AG04449 (cell line): ENCODE measurements around the gene CDC42EP4.

Experiments used
- CTCF ChIA-PET: fragments of 350-600 bp; formaldehyde crosslinking; extraction: SDS; loops from one replicate; lab custom pipeline; 2021; ENCODE audit warnings: antibody characterized with exemption; lab: Yijun Ruan, JAX
- POLR2A ChIA-PET: fragments of 400-600, 350-600 bp; formaldehyde crosslinking; extraction: SDS; loops from one replicate; lab custom pipeline; 2020; ENCODE audit warnings: antibody characterized with exemption, inconsistent platforms; lab: Yijun Ruan, JAX
- DNase-seq: peaks from one replicate; pipeline ENCODE4 v3.0.0-alpha.2; 2010; ENCODE audit warnings: low read depth, low spot score
- H3K4me3 ChIP-seq: 2 replicates; pipeline ENCODE4 v1.5.1; 2011; ENCODE audit warnings: low read depth, mild to moderate bottlenecking, control low read depth, low read length
- CTCF ChIP-seq: IDR thresholded peaks from one replicate; pipeline ENCODE4 v1.5.1; 2011; ENCODE audit warnings: mild to moderate bottlenecking, moderate library complexity, low read length, control low read depth, inconsistent platforms; ENCODE audit not compliant: insufficient read depth; ENCODE audit errors: missing control alignments

The CDC42EP4 gene

GRCh38 chr17:73255671-73256181 lies 56.1 kb downstream of the CDC42EP4 start:
- DNase-seq: no peak
- POLR2A ChIA-PET: no interaction called here

GRCh38 chr17:73251871-73252270 lies 59.9 kb downstream of the CDC42EP4 start:
- ChIA-PET CTCF (interaction anchor here (0.9 to 23.4 kb wide), 6 partner anchors 10 to 694 kb away, joined by 3 to 848 read pairs (median 65); no protein-coding TSS in a partner anchor), POLR2A (no interaction called here)
- no peak for DNase-seq
- no peak for TF ChIP-seq CTCF
- no peak overlapping the region for H3K4me3 ChIP-seq

More at GRCh38 chr17:73255671-73256181, 56.1 kb downstream of the CDC42EP4 start:
- TF ChIP-seq CTCF: peak; percentile 93
- no peak overlapping the region for H3K4me3 ChIP-seq
- CTCF ChIA-PET: interaction anchor here (0.5 to 23.4 kb wide), 50 partner anchors 9 to 699 kb away, joined by 3 to 848 read pairs (median 5); partner anchors contain the start of gene COG1

DNA sequence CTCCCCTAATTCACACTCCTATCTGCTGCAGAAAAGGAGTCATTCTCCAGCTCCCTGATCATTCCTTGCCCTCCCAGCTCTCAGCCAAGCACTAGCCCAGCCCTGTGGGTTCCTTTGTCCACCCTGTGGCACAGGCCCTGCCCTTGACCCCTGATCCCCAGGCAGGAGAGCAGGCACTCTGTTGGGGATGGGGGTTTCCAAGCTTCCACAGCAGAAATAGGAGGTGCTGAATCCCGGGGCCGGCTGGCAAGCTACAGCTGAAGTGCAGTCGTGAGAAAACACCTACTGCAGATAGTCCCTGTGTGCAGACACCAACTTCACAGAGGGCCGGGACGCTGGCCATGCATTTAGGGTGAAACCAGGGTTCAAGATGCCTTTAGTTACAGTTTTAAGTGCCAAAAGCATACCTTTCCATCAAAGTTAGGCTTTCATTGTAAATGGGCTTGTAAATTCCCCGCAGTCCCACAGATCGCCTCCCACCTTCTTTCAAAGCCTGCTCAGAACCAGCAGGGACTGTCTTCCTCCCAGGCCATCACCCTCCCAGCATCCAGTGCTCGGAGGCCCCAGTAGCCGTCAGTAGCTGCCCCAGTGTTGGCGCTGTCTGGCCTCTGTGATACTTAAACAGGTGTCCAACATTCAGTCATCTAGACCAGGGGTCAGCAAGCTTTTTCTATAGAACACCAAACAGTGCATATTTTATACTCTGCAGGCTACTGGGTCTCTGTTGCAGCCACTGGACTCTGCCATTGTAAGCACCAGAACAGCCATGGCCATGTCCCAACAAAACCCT lies 60.8 kb downstream of the CDC42EP4 start:
- no peak overlapping the region for H3K4me3 ChIP-seq
- ChIA-PET POLR2A (interaction anchor here (0.5 kb wide), 1 partner anchor 19 kb away, joined by 3 read pairs; no protein-coding TSS in a partner anchor), CTCF (interaction anchor here (0.9 to 23.4 kb wide), 9 partner anchors 9 to 693 kb away, joined by 3 to 848 read pairs (median 5); partner anchors contain the start of gene CDC42EP4)
- TF ChIP-seq CTCF: no peak
- no peak for DNase-seq

DNA sequence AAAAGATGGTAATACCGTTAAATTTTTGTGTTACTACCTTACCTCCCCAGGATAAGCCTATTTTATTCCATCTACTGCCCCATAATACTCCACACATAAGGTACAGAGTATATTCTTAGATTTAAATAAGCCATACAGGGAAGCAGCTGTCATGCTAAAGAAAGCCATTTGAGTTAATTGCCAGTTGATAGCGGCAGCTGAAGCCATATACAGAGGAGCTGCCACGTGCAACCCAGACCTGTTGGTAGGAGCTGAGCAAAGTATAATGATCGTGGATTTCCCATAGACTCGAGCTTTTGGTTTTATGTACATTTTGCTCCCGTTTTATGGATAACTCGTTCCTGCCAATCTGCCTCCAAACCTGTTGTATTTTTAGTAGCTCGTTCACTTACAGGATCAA lies 62.1 kb downstream of the CDC42EP4 start:
- CTCF ChIA-PET: interaction anchor here (1.3 to 23.4 kb wide), 6 partner anchors 13 to 692 kb away, joined by 5 to 848 read pairs (median 65); partner anchors contain the start of gene CDC42EP4
- POLR2A ChIA-PET: no interaction called here
- no peak for TF ChIP-seq CTCF
- H3K4me3 ChIP-seq: no peak overlapping the region
- DNase-seq: no peak

GRCh38 chr17:73248532-73248931 lies 63.3 kb downstream of the CDC42EP4 start:
- no peak for DNase-seq
- POLR2A ChIA-PET: no interaction called here

More at GRCh38 chr17:73248532-73248931, 63.3 kb downstream of the CDC42EP4 start:
- no peak for TF ChIP-seq CTCF
- CTCF ChIA-PET: interaction anchor here (1.0 to 23.4 kb wide), 10 partner anchors 7 to 690 kb away, joined by 3 to 848 read pairs (median 34); partner anchors contain the start of gene COG1
- no peak overlapping the region for H3K4me3 ChIP-seq
